ENCODE results near the gene KCTD2.
"Not testable (repeated sequence)": the region's sequence is repeated elsewhere in the genome, so short reads cannot be mapped to it uniquely, and the experiment has no call there.

The KCTD2 gene, protein sequence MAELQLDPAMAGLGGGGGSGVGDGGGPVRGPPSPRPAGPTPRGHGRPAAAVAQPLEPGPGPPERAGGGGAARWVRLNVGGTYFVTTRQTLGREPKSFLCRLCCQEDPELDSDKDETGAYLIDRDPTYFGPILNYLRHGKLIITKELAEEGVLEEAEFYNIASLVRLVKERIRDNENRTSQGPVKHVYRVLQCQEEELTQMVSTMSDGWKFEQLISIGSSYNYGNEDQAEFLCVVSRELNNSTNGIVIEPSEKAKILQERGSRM

DNA sequence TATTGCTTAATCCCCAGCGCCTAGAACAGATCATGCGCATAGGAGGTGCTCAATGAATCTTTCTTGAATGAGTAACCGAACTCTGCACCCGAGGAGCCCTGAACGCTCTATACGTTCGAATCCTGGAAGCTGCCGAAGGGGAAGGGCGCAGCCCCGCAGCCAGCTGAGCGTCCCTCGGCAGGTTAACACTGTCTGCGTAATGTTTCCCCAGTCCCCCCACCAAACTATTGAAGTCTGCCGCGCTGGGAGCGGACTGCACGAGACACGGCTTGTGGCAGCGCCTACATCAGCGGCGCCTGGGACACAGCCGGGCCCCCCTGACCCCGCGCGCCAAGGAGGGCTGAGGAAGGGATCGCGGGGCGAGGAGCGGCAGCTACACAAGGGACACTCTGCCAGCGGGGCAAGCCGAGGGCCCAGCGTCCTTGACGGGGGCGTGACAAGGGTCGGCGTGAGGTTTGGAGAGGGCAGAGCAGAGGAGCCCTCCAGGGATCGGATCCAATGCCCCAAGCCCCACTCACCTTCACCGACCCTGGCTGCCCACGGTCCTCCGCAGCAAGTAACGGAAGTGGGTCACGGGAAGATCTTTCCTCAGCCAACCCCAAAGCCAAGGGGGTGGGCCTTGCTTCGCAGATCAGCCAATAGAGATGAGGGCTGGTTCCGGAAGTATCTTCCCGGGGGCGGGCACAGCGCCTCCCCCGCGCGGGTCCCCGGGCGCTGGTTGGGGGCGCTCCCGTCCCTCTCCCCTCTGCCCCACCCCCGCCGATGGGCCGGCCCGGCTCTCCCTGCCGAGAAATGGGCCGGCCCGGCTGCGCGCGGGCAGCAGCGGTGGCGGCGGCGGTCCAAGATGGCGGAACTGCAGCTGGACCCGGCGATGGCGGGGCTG lies at the start of gene KCTD2, which contains the start of gene ATP5PD:
Gene KCTD2 (plus strand): TSS at position 819 of the 883 bp plus-strand sequence. CDS start 26 bp downstream, at position 845.
Gene ATP5PD (minus strand): TSS at position 563 of the 883 bp plus-strand sequence. CDS start 4,319 bp downstream, outside the sequence.
- DNase-seq, result peak; percentile 96

DNA sequence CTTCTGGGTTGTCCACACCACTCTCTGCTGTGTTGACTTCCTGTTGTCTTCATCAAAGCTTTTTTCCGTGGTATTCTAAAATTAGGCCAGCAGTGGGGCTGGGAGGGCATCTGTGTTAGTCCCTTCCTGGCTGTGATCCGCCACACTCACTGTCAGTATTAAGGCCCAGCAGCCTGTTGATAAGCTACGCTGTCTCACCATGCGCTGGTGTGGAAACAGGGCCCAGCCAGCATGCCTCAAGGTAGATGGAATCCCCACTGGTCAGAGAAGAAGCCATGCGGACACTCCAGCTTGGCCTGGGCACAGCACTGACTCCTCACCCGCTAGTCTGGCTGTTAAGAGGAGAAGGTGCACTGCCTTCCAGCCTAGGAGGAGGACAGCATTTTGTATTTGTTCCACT lies 48.2 kb upstream of the KCTD2 start:
- no peak for DNase-seq

DNA sequence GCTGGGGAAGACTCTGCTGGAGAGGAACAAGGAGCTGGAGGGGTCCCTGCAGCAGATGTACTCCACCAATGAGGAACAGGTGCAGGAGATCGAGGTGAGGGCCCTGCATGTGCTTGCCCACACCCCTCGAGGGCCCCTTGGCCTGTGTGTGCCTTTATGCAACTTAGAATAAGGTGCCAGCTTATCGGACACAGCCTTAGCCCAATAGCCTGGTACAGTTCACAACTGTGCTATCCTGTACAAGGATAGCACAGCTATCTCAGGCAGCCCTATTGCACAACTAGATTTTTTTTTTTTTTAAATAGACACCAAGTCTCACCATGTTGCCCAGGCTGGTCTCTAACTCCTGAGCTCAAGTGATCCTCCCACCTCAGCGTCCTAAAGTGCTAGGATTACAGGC lies 47.5 kb upstream of the KCTD2 start:
- no peak for DNase-seq

DNA sequence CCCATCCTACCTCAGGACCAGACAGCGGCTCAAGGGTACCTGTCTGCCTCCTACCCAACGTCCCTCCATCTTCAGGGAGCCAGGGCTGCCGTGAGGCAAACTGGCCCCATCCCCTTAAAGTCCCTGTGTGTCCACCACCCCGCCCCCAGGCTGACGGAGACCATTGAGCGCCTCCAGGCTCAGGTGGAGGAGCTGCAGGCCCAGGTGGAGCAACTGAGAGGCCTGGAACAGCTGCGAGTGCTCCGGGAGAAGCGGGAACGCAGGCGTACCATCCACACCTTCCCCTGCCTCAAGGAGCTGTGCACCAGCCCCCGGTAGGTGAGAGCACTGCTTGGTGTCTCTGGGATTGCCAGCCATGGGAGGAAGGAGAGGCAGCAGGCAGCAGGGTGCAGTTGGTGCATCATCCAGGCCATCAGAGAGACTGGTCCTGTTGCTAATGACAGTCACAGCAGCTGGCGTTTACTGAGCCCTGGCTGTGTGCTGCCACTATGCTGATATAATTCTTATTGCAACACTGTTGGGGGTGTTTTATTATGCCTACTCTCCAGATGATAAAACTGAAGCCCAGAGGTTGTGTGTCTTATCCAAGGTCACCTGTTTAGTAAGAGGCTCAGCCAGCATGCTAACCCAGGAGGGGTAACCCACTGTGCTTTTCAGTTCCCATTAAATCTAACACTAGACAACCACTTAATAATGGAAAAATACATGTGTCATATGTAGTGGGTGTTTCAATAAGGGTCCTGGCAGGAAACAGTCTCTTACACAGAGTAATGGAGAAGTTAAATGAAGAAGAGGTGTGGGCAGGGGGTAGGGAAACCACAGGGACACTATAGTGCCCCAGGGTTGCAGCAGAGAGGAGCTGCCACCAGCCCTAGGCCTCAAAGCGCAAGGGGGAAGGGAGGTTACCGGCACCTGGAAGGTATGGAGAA lies 44.8 kb upstream of the KCTD2 start:
- no peak for DNase-seq

DNA sequence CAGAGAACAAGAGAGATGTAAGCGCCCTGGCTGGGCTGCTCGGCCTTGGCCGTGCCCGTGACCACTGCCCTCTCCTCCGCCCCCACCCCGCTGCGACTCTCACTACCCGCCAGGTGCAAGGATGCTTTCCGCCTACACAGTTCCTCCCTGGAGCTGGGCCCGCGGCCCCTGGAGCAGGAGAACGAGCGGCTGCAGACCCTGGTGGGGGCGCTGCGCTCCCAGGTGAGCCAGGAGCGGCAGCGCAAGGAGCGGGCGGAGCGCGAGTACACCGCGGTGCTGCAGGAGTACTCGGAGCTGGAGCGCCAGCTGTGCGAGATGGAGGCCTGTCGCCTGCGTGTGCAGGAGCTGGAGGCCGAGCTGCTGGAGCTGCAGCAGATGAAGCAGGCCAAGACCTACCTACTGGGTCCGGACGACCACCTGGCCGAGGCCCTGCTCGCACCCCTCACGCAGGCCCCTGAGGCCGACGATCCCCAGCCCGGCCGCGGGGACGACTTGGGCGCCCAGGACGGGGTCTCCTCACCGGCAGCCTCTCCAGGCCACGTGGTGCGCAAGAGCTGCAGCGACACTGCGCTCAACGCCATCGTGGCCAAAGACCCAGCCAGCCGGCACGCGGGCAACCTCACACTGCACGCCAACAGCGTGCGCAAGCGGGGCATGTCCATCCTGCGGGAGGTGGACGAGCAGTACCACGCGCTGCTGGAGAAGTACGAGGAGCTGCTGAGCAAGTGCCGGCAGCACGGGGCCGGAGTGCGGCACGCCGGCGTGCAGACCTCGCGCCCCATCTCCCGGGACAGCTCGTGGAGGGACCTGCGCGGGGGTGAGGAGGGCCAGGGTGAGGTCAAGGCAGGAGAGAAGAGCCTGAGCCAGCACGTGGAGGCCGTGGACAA lies 43.7 kb upstream of the KCTD2 start:
- no peak for DNase-seq

DNA sequence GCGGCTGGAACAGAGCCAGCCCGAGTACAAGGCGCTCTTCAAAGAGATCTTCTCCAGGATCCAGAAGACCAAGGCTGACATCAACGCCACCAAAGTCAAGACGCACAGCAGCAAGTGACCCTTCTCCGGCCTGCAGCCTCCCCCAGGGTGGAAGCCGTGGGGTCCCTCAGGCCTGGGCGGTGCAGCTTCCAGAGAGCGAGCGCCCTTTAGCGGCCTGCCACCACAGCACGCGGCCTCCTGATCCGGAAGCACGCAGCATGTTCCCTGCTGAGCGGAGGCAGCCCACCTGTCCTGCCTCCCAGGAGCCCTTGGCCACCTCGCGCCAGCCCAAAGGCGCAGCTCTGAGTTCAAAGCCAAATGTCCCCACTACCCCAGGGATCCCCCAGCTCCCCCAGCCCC lies 43.1 kb upstream of the KCTD2 start:
- no peak for DNase-seq

DNA sequence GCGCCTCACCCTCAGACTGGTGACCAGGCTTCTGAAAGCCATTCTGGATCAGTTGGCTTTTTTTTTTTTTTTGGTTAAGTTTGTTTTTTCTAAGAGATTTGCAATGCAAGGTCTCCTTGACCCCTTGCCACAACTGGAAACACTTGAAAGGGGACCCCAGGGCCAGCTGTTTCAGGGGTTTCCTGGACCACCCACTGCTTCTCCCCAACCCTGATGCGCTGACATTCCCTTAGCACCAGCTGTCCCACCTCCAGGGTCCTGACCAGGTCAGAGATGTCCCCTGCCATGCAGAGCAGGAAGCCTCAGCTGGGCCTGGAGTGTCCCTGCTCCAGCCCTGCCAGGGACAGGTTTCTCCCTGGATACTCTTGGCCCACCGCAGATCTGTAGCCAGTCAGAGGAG lies 42.7 kb upstream of the KCTD2 start:
- DNase-seq, result no peak

DNA sequence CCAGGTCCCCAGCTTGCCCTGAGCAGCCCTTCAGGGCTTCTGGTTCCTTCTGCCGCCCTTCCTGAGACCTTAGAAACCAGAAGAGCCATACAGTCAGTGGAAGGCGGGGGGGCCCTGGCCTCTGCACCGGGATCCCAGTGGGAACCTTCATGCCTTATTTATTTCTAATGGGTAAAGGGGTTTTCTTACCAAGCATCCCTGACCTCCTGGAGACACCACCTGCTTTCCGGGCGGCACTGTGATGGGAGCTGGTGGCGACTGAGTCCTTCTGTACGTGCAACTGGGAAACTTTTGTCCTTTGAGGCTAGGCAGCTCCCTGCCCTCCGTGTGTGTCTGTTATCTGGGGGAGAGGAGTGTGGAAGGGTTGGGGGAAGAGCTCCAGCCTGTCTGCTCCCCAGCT lies 41.7 kb upstream of the KCTD2 start:
- DNase-seq, result no peak

DNA sequence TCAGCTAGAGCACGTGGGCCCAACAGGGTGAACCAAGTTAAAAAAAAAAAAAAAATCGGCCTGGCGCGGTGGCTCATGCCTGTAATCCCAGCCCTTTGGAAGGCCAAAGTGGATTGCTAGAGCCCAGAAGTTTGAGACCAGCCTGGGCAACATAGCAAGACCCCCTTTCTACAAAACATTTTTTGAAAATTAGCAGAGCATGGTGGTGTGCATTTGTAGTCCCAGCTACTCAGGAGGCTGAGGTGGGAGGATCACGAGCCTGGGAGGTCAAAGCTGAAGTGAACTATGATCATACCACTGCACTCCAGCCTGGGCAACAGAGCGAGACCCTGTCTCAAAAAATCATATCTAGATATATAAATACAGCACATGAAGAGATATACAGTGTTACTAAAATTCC lies 40.9 kb upstream of the KCTD2 start:
- not testable (repeated sequence) for DNase-seq

DNA sequence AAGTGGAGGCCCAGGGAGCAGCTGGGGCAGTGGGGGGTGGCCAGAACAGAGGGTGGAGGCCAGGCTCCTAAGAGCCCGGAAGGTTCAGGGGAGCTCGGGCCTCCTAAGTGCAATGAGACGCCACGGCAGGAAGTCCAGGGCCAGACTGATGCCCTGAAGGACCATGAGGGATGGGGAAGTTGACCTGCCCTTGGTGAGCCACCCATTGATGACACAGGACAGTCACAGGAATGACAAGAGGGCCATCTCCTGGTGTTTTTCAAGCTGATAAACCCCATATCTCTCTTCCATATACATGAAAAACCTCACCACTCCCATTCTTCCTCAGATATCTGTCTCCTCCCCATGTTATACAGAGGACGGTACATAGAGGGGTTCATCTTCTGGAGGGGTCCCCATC lies 40.4 kb upstream of the KCTD2 start:
- no peak for DNase-seq

DNA sequence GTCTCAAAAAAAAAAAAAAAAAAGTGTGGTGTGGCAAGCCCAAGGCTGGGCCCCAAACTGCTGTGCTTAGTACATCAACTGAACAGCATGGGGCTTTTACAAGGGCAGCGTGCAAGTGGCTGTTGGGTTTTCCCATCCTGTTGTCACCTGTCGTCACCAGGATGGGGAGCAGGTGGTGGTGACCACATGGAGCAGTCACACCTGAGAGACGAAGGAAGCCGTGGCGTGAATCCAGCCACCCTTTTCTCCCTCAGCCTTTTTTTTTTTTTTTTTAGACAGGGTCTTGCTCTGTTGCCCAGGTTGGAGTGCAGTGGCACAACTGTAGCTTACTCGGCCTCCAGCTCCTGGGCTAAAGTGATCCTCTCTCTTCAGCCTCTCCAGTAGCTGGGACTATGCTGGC lies 38.7 kb upstream of the KCTD2 start:
- DNase-seq, result no peak

DNA sequence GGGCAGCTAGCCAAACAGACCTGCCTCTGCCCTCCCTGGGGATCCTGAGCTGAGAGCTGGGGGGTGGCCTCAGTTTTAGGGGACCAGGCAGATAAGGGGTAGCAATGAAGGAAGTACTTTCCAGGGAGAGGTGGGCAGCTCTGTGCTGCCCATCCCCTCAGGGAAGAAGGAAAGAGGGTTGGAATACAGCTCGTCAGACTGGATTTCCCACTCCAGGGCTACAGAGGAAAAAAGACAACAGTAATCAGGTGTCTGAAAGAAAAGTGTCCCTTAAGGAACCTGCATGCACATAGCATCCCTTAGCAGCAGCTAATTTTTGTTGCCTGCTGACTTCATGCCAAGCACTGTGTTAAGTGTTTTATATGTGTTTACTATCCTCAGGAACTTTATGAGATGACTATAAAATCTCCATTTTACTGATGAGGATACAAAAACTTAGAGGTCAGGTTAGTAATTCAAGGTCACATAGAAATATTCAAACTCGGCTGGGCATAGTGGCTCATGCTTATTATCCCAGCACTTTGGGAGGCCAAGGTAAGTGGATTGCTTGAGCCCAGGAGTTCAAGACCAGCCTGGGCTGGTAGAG lies 37.8 kb upstream of the KCTD2 start:
- DNase-seq, result no peak

DNA sequence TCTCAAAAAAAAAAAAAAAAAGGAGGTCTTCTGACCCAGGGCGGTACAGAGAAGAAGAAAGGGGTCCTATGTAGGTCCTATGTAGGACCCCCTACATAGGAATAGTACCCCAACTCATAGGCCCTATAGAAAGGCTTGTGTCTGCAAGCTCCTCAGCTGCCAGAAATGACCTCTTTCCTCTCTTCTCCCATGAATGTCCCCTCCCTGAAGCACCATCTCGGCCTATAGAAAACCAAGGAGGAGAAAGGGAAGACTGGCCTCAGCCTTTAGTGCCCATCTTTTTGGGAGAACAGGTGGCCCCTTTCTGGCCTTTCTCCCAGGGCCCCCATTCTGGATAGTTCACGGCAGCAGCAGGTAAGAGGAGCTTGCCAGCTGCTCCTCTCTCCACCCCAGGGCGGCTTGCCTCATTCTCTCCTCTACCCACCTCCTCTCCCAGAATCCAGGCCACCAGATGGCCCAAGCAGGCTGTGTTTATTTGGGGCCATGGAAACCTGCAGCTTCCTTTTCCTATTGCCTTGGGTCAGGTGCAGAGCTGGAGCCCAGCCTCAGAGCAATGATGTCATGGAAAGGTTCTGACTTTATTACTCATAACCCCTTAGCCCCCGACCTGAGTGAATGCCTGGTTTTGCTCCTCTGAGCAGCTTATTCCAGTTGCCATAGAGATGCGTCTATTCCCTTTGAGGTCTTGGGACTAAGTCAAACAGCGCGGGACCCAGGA lies 36.2 kb upstream of the KCTD2 start:
- DNase-seq, result no peak

DNA sequence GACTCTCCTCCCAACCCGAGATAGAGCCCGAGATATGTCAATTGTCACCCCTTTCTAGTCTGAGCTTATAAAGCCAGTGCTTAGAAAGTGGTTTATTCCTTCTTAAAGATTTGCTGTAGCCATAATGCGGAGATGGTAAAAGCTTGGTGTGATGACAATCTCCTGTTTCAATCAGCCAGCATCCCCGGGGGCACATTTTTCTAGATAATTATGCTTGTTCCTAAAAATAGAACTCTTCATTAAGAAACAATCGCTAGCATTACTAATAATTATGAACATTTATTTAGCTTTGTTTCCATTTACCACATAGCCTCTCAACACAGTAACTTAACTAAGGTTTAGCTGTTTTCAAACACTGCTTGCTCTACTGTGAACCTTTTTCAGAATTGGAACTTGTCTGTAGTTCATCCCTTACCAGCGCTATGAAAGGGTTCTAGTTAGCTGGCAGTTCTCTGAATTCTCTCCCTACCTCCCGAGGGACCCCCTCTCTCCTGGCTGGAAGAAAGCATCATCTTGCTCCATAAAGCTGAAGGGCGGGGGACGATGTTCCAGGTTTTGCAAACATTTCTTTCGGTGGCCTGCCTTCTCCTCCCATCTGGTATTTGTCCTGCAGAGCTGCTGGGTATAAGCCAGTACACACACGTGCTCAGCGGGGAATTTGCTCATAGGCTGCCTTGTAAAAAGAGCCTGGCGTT lies 35.5 kb upstream of the KCTD2 start:
- peak; percentile 59 for DNase-seq

DNA sequence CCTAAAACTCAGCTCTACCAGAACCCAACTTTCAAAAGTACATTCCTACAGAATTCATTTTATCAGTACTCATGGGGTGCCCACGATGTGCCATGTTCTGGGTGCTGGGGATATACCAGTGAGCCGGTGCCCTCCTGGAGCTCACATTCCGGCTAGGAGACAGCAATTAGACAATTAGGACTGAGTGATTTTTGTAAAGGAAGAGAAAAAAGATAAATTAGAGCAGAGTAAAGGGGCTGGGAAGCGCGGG lies 35.0 kb upstream of the KCTD2 start:
- DNase-seq, result no peak

DNA sequence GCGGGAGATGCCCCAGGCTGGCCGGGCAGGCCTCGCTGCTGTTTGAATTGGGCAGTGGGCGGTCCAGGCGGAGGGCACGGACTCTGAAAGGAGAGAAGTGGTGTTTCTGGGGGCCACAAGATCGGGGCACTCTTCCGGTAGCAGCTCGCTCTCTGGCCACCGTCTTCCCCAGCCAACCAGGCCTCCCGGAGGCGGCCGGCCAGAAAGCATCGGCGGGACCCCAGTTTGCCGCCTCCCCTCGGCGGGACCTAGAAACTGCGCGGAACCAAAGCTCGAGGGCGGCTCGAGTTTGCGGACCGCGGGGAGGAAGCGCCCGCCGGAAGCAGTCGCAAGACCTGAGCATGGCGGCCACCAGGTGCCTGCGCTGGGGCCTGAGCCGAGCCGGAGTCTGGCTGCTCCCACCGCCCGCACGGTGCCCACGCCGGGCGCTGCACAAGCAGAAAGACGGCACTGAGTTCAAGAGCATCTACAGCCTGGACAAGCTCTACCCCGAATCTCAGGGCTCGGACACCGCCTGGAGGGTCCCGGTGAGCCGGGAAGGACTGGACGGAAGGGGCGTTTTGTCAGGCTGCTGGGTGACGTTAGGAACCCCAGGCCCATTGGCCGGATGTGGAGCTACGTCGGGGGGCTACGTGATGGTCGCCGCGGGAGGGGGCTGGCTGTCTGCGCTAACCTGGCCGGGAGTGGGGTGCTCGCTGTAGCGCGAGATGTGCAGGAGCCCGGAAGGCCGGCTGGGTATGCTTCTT lies 34.5 kb upstream of the KCTD2 start, which contains the start of gene MRPL58:
Gene MRPL58 (plus strand): TSS at position 325 of the 746 bp plus-strand sequence. CDS start 17 bp downstream, at position 342.
- peak; percentile 89 for DNase-seq

DNA sequence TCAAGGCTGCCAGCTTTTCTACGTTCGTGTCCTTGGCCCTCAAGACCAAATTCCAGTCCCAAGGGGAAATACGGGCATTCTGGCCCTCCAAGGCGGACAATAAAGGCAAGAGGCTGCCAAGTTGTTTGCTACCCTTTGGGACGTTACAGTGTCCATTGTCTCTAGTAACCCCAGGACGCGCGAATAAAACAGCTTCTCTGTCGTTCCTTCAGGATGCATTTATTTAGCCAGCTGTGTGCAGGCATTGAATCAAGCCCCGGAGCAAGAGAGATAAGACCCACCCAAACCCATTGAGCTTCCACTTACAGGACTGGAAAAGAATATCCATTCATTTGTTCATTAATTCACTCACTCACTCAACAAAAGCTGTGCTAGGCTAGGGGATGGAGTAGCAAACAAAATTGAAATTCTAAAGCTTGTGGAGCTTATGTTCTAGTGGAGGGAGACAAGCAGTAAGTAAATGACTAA lies 33.9 kb upstream of the KCTD2 start:
- peak; percentile 68 for DNase-seq

DNA sequence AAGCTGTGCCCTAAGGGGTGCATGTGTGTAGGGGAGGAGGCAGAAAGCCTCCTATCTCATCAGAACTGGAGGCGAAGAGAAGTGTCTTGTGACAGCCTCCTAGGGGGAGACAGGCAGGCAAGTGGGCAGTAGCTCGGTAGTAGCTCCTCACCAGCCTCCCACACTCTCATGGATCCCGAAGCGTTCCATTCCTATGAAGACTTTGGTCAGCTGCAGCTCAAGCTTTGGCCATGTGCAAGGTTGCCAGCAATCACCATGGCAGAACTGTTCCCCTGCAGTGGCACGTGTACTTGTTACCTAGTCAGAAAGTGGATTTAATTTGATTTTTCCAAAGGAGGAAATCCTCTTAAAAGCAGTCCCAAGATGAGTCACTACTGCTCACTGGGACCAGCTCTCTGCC lies 27.9 kb upstream of the KCTD2 start:
- DNase-seq, result no peak

DNA sequence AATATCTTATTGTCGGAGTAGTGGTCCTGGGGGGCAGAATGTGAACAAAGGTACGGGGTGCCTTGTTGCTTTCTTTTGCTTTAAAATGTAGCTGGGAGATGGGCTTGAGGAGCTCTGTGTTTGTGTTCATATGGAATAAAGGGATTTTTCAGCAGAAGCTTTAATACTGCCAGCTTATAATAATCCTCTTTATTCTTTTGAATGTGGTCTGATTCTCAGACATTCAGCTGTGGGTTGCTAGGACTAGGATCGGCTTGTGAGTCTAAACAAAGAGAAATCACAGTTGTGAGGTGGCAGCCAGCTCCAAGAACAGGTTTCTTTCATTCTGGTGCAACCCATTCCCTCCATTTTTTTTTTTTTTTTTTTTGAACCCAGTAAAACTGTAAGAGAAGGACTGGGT lies 27.3 kb upstream of the KCTD2 start:
- DNase-seq, result peak; percentile 48

Measured in midbrain (tissue), 1 donor.